ENCODE data around the gene SOX15. TPM values are rescaled to one million over a fixed set of nuclear protein-coding genes. Genes with fewer than 3 reads are reported as not detected.

The SOX15 gene
- total and polyA plus RNA-seq, 2 of the 4 experiments (the other 2 are of a cell fraction), result 0.18 to 0.62 TPM

DNA sequence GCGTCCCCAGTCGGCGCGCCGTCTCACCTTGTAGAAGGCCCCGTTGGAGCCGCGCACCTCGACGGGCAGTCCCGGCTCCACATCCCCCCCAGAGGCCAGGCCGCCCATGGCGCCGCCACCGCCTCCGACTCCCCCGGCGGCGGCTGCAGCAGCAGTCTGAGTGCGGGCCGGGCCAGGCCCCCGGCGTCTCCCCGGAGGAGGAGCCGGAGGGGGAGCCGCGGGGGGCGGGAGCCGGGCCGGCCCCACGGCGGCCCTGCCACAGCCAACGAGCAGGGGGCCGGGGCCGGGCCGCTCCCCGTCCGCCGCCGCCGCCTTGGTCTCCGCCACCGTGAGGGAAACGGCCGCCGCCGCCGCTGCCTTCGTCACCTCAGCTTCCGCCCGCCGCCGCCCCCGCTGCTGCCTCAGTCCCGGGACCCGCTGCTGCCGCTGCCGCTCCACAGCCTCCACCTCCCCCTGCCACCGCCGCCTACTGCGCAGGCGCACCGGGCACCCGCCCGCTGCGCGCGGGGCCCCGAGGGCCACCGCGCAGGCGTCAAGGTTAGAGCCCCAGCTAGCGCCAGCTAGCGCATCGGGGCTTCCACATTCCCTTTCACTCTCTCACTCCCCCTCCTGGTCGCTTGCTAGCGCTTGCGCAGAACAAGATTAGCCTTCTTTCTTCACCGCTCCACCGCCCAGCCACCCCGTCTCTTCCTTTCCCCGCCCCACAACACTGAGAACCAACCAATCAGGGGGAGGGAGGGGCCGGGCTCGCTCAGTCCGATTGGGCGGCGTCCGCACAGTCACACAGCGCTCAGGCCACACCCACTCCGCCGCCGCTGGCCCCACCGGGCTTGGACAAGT is 24.8 kb upstream of the SOX15 start, which contains the start of gene FXR2 (continued):
- TF ChIP-seq, protein P1, sequence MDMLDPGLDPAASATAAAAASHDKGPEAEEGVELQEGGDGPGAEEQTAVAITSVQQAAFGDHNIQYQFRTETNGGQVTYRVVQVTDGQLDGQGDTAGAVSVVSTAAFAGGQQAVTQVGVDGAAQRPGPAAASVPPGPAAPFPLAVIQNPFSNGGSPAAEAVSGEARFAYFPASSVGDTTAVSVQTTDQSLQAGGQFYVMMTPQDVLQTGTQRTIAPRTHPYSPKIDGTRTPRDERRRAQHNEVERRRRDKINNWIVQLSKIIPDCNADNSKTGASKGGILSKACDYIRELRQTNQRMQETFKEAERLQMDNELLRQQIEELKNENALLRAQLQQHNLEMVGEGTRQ (IDR thresholded peaks at IDR 0.05; ENCODE audit: low read depth, low read length), result no peak
